ENCODE measurements around the gene ATG7.
"Not testable (repeated sequence)": the region's sequence is repeated elsewhere in the genome, so short reads cannot be mapped to it uniquely, and the experiment has no call there.

ATG7 gene

GRCh38 chr3:11482021-11482420 is 209.8 kb downstream of the ATG7 start:
- TF ChIP-seq CTCF (IDR thresholded peaks at IDR 0.05; ENCODE audit: low read depth, low read length, poor library complexity, severe bottlenecking) = no peak
- TF ChIP-seq EZH2phosphoT487 (IDR thresholded peaks at IDR 0.05; ENCODE audit: borderline replicate concordance, low read length) = no peak
- no peaks in the 10 kb centered on the region for H3K27me3 ChIP-seq (ENCODE audit: control insufficient read depth, low read length)
- no peaks in the 10 kb centered on the region for H3K79me2 ChIP-seq (ENCODE audit: control insufficient read depth, low read length)
- no peaks in the 10 kb centered on the region for H3K9me3 ChIP-seq (ENCODE audit: control insufficient read depth, insufficient read depth, low read length)
- H3K9me2 ChIP-seq (replicated peaks; ENCODE audit: control insufficient read depth, low read length) = no peaks in the 10 kb centered on the region
- H3F3A ChIP-seq (ENCODE audit: control insufficient read depth, insufficient read depth) = no peaks in the 10 kb centered on the region
- no peaks in the 10 kb centered on the region for H4K20me1 ChIP-seq (ENCODE audit: control insufficient read depth, insufficient read depth, low read depth, low read length)
- no peak overlapping the region for H3K27ac ChIP-seq (ENCODE audit: low read depth, low read length)
- H3K36me3 ChIP-seq (ENCODE audit: control insufficient read depth, low read length) = no peaks in the 10 kb centered on the region
- H3K4me2 ChIP-seq (ENCODE audit: low read length) = no peak overlapping the region
- no peaks in the 10 kb centered on the region for H3K4me1 ChIP-seq (ENCODE audit: control insufficient read depth, low read length)
- no peak overlapping the region for H3K4me3 ChIP-seq (ENCODE audit: low read length)

GRCh38 chr3:11488356-11488755 is 216.2 kb downstream of the ATG7 start:
- H3K79me2 ChIP-seq (ENCODE audit: control insufficient read depth, low read length); H3K4me2 ChIP-seq (ENCODE audit: low read length); H3F3A ChIP-seq (ENCODE audit: control insufficient read depth, insufficient read depth); H3K4me3 ChIP-seq (ENCODE audit: low read length); H3K27me3 ChIP-seq (ENCODE audit: control insufficient read depth, low read length); H3K9me3 ChIP-seq (ENCODE audit: control insufficient read depth, insufficient read depth, low read length); H3K4me1 ChIP-seq (ENCODE audit: control insufficient read depth, low read length); H3K9me2 ChIP-seq (replicated peaks; ENCODE audit: control insufficient read depth, low read length); H3K27ac ChIP-seq (ENCODE audit: low read depth, low read length); H4K20me1 ChIP-seq (ENCODE audit: control insufficient read depth, insufficient read depth, low read depth, low read length); H3K36me3 ChIP-seq (ENCODE audit: control insufficient read depth, low read length): not testable (repeated sequence)

GRCh38 chr3:11494131-11494916 is 222.1 kb downstream of the ATG7 start:
- Histone ChIP-seq H3K9me3 (ENCODE audit: control insufficient read depth, insufficient read depth, low read length) (peaks cover 4% of the 10 kb centered on the region; the same call in 1 of the 2 replicates), H3F3A (ENCODE audit: control insufficient read depth, insufficient read depth) (no peaks in the 10 kb centered on the region), H3K27ac (ENCODE audit: low read depth, low read length) (no peak overlapping the region), H3K79me2 (ENCODE audit: control insufficient read depth, low read length) (no peaks in the 10 kb centered on the region), H3K4me3 (ENCODE audit: low read length) (no peak overlapping the region), H3K4me2 (ENCODE audit: low read length) (no peak overlapping the region), H3K4me1 (ENCODE audit: control insufficient read depth, low read length) (no peaks in the 10 kb centered on the region), H3K27me3 (ENCODE audit: control insufficient read depth, low read length) (no peaks in the 10 kb centered on the region), H4K20me1 (ENCODE audit: control insufficient read depth, insufficient read depth, low read depth, low read length) (no peaks in the 10 kb centered on the region), H3K36me3 (ENCODE audit: control insufficient read depth, low read length) (no peaks in the 10 kb centered on the region), H3K9me2 (replicated peaks; ENCODE audit: control insufficient read depth, low read length) (no peaks in the 10 kb centered on the region)
- TF ChIP-seq EZH2phosphoT487 (IDR thresholded peaks at IDR 0.05; ENCODE audit: borderline replicate concordance, low read length) = no peak
- no peak for TF ChIP-seq CTCF (IDR thresholded peaks at IDR 0.05; ENCODE audit: low read depth, low read length, poor library complexity, severe bottlenecking)

- Histone ChIP-seq H3F3A (ENCODE audit: control insufficient read depth, insufficient read depth) (no peaks in the 10 kb centered on the region), H3K79me2 (ENCODE audit: control insufficient read depth, low read length) (no peaks in the 10 kb centered on the region), H3K4me1 (ENCODE audit: control insufficient read depth, low read length) (no peaks in the 10 kb centered on the region), H3K4me3 (ENCODE audit: low read length) (no peak overlapping the region), H3K4me2 (ENCODE audit: low read length) (no peak overlapping the region), H3K36me3 (ENCODE audit: control insufficient read depth, low read length) (no peaks in the 10 kb centered on the region), H3K27ac (ENCODE audit: low read depth, low read length) (no peak overlapping the region), H3K27me3 (ENCODE audit: control insufficient read depth, low read length) (no peaks in the 10 kb centered on the region), H3K9me2 (replicated peaks; ENCODE audit: control insufficient read depth, low read length) (no peaks in the 10 kb centered on the region), H3K9me3 (ENCODE audit: control insufficient read depth, insufficient read depth, low read length) (peaks cover 4% of the 10 kb centered on the region; the same call in 1 of the 2 replicates), H4K20me1 (ENCODE audit: control insufficient read depth, insufficient read depth, low read depth, low read length) (no peaks in the 10 kb centered on the region)
- TF ChIP-seq EZH2phosphoT487 (IDR thresholded peaks at IDR 0.05; ENCODE audit: borderline replicate concordance, low read length) (no peak), CTCF (IDR thresholded peaks at IDR 0.05; ENCODE audit: low read depth, low read length, poor library complexity, severe bottlenecking) (no peak)
Measured at GRCh38 chr3:11495948-11496557, 223.9 kb downstream of the ATG7 start.

Data from DOHH2 (cell line).